Activated CD8-positive, alpha-beta memory T cell treated with anti-CD3 and anti-CD28 coated beads for 48 hours (primary cell): ENCODE data around the gene CACNA2D1.
"Not testable (repeated sequence)": the region's sequence is repeated elsewhere in the genome, so short reads cannot be mapped to it uniquely, and the experiment has no call there.

Experiments used
- DNase-seq, 3 experiments: peaks; one replicate each; pipeline ENCODE4 v3.0.0-alpha.2; 2020; ENCODE audit warnings: low read depth in 2 of 3, low spot score in 2 of 3

The CACNA2D1 gene

DNA sequence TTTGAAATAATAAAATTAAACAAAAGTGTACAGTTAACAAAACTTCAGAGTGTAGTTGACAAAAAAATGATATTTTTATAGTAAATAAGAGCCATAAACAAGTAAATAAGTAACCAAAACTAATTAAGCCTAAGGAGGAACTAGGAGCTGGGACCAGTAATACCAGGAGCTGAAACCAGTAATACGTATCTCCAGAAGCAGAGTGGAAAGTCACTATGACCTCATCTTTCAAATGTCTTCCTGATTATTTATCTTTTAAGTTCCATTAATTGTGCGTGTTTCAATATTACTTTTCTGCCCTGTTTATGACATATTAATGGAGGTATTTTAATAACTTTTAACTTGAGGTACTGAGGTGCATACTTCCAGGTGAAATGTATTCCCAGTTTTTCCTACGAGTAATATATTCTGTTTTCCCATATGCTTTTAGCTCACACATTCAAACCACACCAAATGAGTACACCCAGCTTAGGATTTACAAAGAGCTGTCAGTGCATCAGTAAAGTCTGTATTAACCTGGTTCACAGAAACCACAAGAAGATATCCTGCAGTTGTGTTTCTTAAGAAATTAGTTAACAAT lies 390.0 kb downstream of the CACNA2D1 start:
- no peak for DNase-seq

DNA sequence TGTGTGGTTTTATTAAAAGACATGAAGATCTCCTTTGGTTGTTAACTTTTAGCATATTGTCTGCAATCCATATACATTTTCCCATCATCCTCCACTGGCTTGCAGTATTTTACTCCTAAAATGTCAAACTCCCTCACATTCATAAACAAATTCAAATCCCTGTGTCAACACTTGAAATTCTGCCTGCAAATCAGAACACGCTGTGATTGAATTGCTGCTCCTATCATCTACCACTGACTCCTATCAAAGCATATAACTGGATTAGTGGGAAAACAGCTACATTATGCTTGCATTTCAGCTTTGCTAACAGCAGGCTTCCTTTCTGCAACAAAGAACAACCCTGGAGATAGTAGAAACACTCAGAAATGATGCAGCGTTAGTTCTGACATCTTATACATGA lies 392.0 kb downstream of the CACNA2D1 start:
- no peak for DNase-seq

DNA sequence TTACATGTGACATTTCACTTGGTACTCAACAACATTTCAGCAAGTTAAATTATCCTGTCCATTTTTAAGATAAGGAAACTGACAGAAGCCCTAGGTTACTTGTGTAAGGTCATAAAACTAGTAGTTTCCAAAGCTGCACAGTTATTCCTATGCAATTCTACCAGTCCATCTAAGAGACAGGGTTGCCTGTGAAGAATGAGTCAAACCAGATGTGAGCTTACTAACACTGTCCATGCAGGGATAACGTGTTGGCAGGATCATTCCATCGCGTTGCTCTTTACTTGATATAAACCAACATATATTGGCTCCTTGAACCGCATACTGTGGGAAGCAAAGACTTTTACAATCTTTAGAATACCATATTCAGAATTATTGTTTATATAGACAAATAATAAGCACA lies 392.8 kb downstream of the CACNA2D1 start:
- no peak for DNase-seq

DNA sequence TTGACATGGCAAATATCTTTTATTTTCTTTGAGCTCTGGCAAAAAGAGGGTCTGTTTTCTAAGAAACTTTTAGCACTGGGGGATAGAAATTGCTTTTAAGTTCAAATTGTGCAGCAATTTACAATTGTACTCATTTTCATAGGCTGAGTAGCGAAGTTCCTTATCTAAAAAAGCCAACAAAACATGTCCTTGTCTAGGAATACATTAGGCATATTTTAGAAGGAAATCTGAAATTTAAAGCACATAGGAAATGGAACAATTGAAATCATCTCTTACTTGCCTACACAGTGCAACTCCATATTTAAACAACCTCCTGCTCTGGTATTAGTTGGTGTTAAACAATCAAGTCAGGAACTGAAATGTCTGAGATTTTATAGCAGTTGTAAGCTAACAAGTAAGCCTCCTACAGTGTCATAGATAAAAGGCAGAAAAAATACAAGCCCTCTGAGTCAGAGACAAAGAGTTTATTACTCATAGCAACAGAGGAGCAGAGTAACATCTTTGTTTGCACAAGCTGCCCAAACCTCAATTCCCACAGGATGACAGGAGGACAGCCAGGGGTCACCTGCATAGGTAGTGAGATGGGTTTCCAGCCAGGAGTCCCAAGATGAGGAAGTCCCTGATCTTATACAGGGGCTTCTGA lies 393.6 kb downstream of the CACNA2D1 start:
- DNase-seq, result no peak

DNA sequence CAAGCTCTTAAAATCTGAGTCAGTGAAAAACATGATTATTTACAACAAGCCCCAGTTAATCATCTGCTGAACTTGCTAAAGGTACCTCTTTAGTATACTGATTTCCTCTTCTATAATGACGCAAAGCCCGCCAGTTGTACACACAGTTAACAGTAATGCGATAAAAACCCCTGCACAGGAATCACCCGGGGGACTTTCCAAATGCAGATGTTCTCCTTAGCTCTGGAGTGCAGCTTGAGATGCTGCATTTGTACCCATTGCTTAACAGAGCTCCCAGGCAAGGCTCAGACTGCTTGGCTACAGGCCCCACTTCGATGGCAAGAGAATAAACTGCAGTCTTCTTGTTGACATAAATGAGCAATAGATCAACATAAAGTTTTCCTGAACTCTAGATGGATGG lies 394.1 kb downstream of the CACNA2D1 start:
- no peak for DNase-seq

DNA sequence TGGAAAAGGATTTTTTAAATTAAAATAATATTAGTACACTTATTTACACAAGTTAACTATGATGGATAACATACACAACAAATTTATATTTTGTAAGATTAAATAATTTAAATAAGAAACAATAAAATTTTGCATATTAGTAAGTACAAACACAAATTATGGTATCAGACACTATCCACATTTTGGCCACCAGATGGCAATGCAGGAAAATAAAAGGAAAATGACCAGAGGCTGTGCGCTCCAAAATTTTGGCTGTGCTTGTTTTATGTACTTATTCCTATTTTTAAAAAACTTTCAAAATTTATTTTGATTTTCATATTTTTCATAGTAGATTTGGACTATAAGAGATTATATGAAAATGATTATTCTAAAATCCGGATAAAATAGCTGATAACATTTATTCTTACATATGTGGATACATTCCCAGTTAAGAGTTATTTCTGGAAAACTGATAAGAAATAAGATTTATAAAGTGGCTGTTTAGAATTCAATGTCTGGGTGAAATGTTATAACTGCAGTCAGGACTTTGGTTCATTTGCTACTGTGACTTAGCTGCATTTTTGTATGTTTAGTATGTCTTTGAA lies 399.0 kb downstream of the CACNA2D1 start:
- DNase-seq, result no peak

DNA sequence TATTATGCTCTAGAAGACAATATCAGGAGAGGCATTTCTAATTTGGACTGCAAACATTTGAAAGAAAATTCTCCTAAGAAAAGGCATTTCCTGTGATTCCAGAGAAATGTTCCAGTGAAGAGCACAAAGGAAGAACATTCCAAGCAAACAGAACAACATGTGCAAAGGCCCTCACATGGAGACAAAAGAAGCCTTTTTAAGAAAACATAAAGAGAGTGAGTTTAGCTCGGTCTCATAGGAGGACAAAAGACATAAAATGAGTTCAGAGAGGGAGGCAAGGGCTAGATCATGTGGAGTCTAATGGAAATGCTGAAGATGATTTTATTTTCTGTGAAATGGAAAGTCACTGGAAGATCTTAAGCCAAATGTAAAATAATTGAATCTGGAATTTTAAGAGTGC lies 404.0 kb downstream of the CACNA2D1 start:
- DNase-seq, result no peak

DNA sequence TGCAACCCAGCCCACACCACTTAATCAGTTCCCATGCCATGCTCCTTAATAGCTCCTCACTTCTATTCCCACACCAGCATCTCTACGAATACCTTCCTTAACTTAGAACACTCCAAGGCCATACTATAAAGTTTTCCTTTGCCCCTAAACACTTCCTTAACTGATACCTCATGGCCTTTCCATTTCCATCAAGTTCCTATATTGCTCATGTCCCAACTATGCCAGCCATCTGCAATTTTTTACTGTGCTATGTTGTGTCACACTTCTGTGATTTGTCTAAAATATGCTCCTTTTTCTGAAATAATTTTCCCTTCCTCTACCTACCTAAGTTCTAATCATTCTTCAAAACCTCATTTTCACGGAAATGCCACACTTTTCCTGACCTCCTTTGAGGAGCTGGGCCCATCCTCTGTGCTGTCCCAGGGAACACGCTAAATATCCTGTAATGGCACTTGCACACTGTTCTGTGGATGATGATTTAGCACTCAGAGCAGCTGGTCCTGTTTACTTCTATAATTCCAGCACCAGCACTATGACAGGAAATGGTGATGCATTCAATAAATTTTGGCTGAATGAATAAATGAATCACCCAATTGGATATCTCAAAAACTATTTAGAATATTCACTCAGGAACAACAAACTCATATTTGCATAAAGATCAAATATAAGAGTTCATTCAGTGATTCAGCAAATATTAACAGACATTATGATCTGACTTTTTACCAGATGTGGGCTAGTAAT lies 407.3 kb downstream of the CACNA2D1 start:
- DNase-seq, result no peak

DNA sequence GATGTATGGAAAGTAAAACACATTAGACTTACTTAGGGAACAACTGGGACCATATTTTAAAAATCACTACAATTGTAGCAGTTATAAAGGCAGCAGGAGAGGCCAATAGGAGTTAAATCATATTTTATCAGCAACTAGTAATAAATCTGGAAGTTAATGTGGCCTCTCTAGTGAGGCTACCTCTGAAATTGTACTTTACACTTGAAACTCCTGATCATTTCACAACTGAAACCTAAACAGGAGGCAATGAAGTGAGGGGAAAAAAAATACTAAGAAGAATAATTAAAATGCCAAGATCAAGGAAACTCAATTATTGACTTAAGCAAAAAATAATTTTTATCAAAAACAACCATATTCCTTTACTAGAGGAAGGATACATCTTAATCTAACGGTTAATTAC lies 408.1 kb downstream of the CACNA2D1 start:
- DNase-seq, result no peak

DNA sequence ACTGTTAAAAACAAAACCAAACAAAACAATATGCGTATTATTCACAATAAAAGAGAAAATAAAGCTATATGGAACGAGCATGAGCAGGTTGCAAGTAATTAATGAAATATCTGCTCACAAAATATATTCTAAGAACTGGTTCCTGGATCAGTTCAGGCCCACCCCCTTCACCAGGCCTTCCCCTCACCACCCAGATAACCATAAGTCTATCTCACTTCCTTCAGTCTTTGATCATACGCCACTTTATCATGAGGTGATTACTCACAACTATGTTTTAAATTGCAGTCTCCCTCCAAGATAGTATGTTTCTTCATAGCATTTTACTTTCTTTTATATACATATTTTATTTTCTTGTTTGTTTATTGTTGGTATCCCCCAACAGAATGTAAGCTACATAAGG lies 410.7 kb downstream of the CACNA2D1 start:
- no peak for DNase-seq

DNA sequence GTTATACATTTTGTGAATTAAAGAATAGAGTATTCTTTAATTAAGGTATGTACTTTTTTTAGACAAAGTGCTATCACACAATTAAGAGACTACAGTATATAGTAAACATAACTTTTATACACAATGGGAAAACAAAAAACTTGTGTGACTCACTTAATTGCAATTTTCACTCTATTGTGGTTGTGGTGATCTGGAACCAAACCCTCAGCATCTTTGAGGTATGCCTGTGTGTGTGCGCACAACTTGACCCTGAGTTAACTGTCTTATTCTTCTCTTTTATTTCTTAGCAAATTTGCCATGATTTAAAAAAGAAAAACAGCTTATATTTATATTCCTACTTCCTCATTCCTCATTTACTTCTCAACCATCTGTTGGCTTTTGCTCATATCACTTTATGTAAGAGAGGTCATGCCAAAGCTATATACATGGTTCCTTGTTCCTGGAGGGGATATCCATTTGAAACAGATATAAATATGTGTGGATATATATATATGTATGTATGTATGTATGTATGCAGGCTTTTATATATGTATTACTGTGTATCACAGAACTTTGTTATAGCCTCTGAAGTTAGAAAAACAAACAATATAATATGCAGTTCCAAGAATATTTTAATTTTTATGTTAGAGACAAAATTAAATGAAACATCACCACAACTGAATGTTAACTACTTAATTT lies 414.2 kb downstream of the CACNA2D1 start:
- DNase-seq, result no peak

DNA sequence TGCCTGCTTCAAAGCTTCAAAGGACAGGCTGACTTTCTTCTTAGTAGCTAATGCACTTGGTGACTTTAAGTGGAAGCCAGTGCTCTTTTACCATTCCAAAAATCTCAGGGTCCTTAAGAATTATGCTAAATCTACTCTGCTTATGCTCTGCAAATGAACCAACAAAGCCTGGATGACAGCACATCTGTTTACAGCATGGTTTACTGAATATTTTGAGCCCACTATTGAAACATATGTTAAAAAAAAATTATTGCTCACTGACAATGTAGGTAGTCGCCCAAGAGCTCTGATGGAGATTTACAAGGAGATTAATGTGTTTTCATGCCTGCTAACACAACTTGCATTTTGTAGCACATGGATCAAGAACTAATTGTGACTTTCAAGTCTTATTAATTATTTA lies 415.5 kb downstream of the CACNA2D1 start:
- DNase-seq, result no peak

DNA sequence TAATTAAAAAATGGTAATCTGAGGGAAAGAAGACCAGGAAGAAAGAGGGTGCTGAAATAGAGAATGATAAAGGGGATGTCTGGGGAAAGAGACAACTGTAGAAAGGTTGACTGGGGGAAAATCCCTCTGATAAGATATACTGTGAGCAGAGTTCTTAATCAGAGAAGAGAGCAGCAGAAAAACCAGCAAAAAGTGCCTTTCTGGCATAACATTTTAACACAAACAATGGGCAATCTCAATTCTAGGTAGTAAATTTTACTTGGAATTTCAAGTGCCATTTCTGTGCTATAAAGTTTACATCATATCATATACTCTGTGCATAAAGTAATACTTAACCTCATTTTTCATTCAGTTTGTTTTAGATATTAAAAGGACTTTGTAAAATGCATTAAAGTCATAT lies 421.9 kb downstream of the CACNA2D1 start:
- no peak for DNase-seq

DNA sequence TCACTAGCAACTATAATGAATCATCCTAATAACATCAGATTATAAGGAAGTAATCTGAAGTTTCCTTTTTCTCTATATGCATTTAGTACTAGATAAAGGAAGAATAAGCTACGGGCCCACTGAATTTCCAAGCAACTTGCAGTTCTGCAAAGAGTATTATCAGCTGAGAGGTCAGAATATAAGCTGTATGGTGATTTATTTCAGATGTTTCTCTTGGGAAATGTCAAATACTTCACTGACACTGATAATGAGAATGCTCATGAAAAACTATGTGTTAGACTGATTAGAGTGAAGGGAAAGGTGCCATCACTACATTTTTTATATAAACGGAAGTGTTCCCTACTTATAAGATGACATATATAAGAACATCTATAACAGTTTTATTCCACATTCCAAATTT lies 422.5 kb downstream of the CACNA2D1 start:
- no peak for DNase-seq

DNA sequence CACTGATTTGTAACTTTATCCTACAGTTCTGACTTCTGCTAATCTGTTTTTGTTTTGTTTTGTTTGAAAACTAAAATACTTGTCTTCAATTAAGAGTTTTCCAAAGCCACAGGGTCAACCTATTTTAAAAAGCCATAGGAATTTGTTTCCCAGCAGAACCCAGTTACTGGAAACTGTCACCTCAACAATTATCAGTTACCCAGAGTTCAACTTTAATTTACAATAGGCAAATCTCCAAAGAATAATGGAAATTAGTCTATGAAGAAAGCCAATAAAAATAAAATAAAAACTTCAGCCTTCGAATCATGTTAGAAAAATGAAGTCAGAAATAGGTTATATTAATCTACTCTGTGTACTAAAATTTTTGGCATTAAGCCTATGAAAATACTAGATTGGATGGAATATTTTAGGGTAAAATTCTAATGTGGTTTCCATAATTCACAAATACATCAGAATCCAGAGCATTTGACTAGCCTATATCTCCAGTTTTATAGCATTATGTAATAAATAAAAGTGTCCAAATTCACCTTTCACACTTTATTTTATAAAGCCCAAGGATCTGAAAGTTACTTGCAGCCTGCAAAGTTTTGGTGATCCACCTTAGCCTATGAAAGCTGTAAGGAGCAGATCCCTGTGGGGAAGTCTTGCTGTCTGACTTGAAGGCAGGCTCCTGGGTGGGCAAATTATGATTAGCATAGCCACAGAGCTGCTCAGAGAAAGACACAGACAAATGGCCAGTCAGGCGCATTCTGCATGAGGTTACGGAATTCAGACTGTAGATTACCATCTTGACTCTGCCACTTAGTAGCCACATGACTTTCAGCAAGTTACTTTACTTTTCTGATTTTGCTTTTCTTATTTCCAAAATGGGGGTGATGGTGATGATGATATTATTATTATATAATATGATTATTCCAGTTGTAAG lies 423.8 kb downstream of the CACNA2D1 start:
- no peak for DNase-seq

DNA sequence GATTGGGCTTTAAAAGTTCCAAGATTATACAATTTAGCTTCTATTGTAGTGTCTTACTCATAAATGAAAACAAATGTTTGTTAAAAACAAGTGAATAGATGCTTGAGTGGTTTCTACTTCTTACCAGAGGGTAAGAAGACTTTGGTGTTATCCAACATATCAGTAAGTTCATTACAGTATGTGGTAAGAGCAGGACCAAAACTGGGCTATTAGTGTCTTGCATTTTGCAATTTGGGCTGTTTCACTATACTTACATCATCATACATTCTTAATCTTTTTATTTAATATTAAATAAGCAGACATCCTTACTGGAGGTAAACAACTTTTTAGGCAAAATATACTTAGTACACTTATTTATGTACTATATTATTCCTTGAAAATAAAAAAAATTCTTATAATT lies 425.4 kb downstream of the CACNA2D1 start:
- DNase-seq, result no peak

DNA sequence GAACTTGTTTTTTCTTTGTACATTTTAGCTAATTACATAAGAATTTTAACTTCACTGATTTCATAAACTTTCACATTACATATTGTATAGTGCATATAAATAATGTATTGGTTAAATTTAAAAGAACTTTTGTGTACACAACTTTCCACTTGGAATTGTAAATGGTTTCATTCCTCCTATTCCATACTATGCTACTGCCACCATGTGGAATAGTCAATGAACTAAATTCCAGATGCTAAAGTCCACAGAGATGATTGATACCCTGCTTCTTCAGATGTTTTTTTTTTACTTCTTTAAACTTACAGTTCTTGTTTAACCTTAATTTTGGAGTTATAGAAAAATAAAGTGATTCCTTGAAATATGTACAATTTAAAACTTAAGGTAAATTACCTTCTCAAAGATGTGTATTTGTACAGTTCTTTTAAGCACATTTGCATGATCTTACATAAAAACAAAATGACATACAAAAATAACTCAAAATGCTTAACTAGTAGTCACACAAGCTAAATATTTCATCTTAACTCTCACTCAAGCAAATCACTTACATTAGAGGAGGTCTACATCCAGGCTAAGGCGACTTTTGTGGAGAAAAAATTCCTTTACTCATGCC lies 426.1 kb downstream of the CACNA2D1 start:
- DNase-seq, result no peak

DNA sequence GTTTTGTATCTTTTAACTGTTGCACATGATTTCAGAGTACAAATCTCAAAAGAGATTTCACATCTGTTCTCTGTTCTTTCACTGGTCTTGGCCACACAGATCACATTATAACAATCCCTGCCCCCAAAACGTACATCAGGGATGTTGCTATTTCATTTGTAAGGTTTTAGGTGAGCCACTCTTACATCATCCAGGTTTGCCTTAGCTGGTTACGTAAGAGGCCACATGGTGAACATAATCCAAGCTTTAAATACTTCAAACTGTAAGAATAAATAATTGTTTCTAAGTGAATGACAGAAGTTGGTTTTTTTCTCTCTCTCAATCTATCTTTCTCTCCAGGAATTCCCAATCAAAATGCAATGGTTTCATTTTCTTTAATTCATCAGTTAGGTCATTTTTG lies 427.8 kb downstream of the CACNA2D1 start:
- no peak for DNase-seq

DNA sequence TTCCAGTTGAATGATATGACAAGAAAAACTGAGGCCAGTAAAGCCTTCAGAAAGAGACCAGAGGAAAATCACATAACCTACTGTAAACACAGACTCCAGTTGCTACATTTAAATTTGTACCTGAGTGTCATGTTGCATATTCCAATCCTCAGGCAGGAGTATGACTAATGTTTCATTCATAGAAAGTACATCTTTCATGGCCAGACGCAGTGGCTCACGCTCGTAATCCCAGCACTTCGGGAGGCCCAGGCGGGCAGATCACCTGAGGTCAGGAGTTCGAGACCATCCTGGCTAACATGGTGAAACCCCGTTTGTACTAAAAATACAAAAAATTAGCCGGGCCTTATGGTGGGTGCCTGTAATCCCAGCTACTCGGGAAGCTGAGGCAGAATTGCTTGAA lies 429.0 kb downstream of the CACNA2D1 start:
- not testable (repeated sequence) for DNase-seq

DNA sequence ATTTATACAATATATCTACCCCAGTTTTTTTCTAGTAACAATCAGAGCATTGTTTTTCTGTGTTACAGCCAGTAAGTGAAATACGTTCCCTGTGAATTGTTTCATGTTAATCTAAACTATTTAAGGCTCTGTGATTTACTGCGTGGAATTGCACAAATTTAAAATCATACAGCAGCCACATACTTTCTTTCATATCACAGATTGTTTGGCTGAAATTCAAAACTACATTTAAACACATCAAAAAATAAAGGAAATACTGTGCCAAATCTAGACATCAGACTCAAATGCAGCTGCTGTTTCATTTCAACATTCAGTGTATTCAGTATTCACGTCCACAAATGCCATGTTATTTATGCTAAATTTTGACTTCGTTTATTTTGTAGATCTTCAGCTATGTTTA lies 431.1 kb downstream of the CACNA2D1 start:
- no peak for DNase-seq
